ENCODE data around the gene ELAVL1. TPM values are rescaled to one million over a fixed set of nuclear protein-coding genes. Genes with fewer than 3 reads are reported as not detected.
"Not testable (repeated sequence)": the region's sequence is repeated elsewhere in the genome, so short reads cannot be mapped to it uniquely, and the experiment has no call there.

Gene ELAVL1
- polyA plus RNA-seq, 3 donors from 2014 or later = 48.9 to 62.0 (median 54.1) TPM

GRCh38 chr19:7965921-7966665 lies 39.3 kb downstream of the ELAVL1 start:
- Mint-ChIP-seq H3K27me3 (ENCODE audit: low read depth in 3 of 3) (peaks cover 0 to 2% (median 0%) of the 10 kb centered on the region in 3 donors), H3K4me3 (no peak overlapping the region), H3K4me1 (peaks cover 4 to 17% of the 10 kb centered on the region in 2 donors), H3K36me3 (peaks cover 0 to 26% (median 13%) of the 10 kb centered on the region in 3 donors), H3K27ac (peak overlapping the region in 2 of 6 donors; percentile 9 to 31), H3K9me3 (no peaks in the 10 kb centered on the region)
- DNase-seq = no peak

- peaks cover 0 to 2% (median 0%) of the 10 kb centered on the region in 3 donors for H3K27me3 Mint-ChIP-seq (ENCODE audit: low read depth in 3 of 3)
- peaks cover 4 to 17% of the 10 kb centered on the region in 2 donors for H3K4me1 Mint-ChIP-seq
- no peak for DNase-seq
- H3K4me3 Mint-ChIP-seq = no peak overlapping the region
- H3K27ac Mint-ChIP-seq = peak overlapping the region in 4 of 6 donors; percentile 36 to 84 (median 50)
- H3K36me3 Mint-ChIP-seq = peaks cover 0 to 26% (median 13%) of the 10 kb centered on the region in 3 donors
- no peaks in the 10 kb centered on the region for H3K9me3 Mint-ChIP-seq
Observed at GRCh38 chr19:7965259-7965841, 40.1 kb downstream of the ELAVL1 start.

- Mint-ChIP-seq H3K27me3 (ENCODE audit: low read depth in 3 of 3) (peaks cover 0 to 3% (median 0%) of the 10 kb centered on the region in 3 donors), H3K4me3 (no peak overlapping the region)
Observed at GRCh38 chr19:7963566-7963965, 41.9 kb downstream of the ELAVL1 start.

GRCh38 chr19:7962644-7963268 lies 42.7 kb downstream of the ELAVL1 start:
- Mint-ChIP-seq H3K27me3 (ENCODE audit: low read depth in 3 of 3) (peaks cover 0 to 3% (median 0%) of the 10 kb centered on the region in 3 donors), H3K9me3 (no peaks in the 10 kb centered on the region), H3K36me3 (peaks cover 0 to 26% (median 13%) of the 10 kb centered on the region in 3 donors), H3K4me3 (no peak overlapping the region), H3K4me1 (peaks cover 1 to 18% of the 10 kb centered on the region in 2 donors), H3K27ac (no peak overlapping the region)
- DNase-seq = no peak

More at GRCh38 chr19:7963566-7963965, 41.9 kb downstream of the ELAVL1 start:
- H3K36me3 Mint-ChIP-seq = peaks cover 0 to 26% (median 13%) of the 10 kb centered on the region in 3 donors
- H3K4me1 Mint-ChIP-seq = peaks cover 4 to 24% of the 10 kb centered on the region in 2 donors
- no peak for DNase-seq
- H3K27ac Mint-ChIP-seq = no peak overlapping the region
- H3K9me3 Mint-ChIP-seq = no peaks in the 10 kb centered on the region

GRCh38 chr19:7961920-7962626 lies 43.4 kb downstream of the ELAVL1 start:
- Mint-ChIP-seq H3K27ac (no peak overlapping the region), H3K4me1 (peaks cover 1 to 15% of the 10 kb centered on the region in 2 donors), H3K36me3 (peaks cover 0 to 22% (median 13%) of the 10 kb centered on the region in 3 donors), H3K9me3 (no peaks in the 10 kb centered on the region), H3K27me3 (ENCODE audit: low read depth in 3 of 3) (peaks cover 0 to 3% (median 0%) of the 10 kb centered on the region in 3 donors), H3K4me3 (no peak overlapping the region)
- no peak for DNase-seq

- not testable (repeated sequence) for H3K9me3 Mint-ChIP-seq; H3K27me3 Mint-ChIP-seq (ENCODE audit: low read depth in 3 of 3); H3K27ac Mint-ChIP-seq; H3K4me3 Mint-ChIP-seq; DNase-seq
- Mint-ChIP-seq H3K4me1 (peaks cover 1 to 15% of the 10 kb centered on the region in 2 donors), H3K36me3 (peaks cover 0 to 18% (median 10%) of the 10 kb centered on the region in 3 donors)
Observed at GRCh38 chr19:7961082-7961481, 44.4 kb downstream of the ELAVL1 start.

GRCh38 chr19:7959211-7959610 lies 46.2 kb downstream of the ELAVL1 start:
- Mint-ChIP-seq H3K27me3 (ENCODE audit: low read depth in 3 of 3) (peaks cover 0 to 3% (median 2%) of the 10 kb centered on the region in 3 donors), H3K9me3 (no peaks in the 10 kb centered on the region), H3K4me3 (no peak overlapping the region), H3K36me3 (peaks cover 0 to 11% (median 6%) of the 10 kb centered on the region in 3 donors), H3K4me1 (peaks cover 1 to 15% of the 10 kb centered on the region in 2 donors), H3K27ac (peak overlapping the region in 1 of 6 donors; percentile 7)
- DNase-seq = no peak

GRCh38 chr19:7955696-7956095 lies 49.7 kb downstream of the ELAVL1 start:
- H3K27me3 Mint-ChIP-seq (ENCODE audit: low read depth in 3 of 3) = peaks cover 0 to 8% (median 1%) of the 10 kb centered on the region in 3 donors
- H3K4me1 Mint-ChIP-seq = peaks cover 1 to 15% of the 10 kb centered on the region in 2 donors
- DNase-seq = no peak
- H3K4me3 Mint-ChIP-seq = no peak overlapping the region
- no peak overlapping the region for H3K27ac Mint-ChIP-seq
- no peaks in the 10 kb centered on the region for H3K36me3 Mint-ChIP-seq
- H3K9me3 Mint-ChIP-seq = no peaks in the 10 kb centered on the region

- Mint-ChIP-seq H3K27ac (no peak overlapping the region), H3K36me3 (no peaks in the 10 kb centered on the region), H3K4me3 (no peak overlapping the region), H3K27me3 (ENCODE audit: low read depth in 3 of 3) (peaks cover 0 to 9% (median 3%) of the 10 kb centered on the region in 3 donors), H3K9me3 (no peaks in the 10 kb centered on the region), H3K4me1 (peaks cover 0 to 3% of the 10 kb centered on the region in 2 donors)
- DNase-seq = no peak
Observed at GRCh38 chr19:7953576-7953975, 51.9 kb downstream of the ELAVL1 start.

GRCh38 chr19:7953060-7953459 lies 52.4 kb downstream of the ELAVL1 start:
- Mint-ChIP-seq H3K4me1 (no peaks in the 10 kb centered on the region), H3K9me3 (no peaks in the 10 kb centered on the region), H3K27ac (no peak overlapping the region), H3K4me3 (no peak overlapping the region), H3K36me3 (no peaks in the 10 kb centered on the region), H3K27me3 (ENCODE audit: low read depth in 3 of 3) (peaks cover 0 to 9% (median 3%) of the 10 kb centered on the region in 3 donors)
- no peak for DNase-seq

GRCh38 chr19:7947939-7948338 lies 57.5 kb downstream of the ELAVL1 start:
- Mint-ChIP-seq H3K27ac (no peak overlapping the region), H3K4me1 (peaks cover 13 to 17% of the 10 kb centered on the region in 2 donors), H3K27me3 (ENCODE audit: low read depth in 3 of 3) (peaks cover 10 to 13% (median 13%) of the 10 kb centered on the region in 3 donors), H3K4me3 (no peak overlapping the region), H3K9me3 (no peaks in the 10 kb centered on the region), H3K36me3 (no peaks in the 10 kb centered on the region)
- DNase-seq = no peak

GRCh38 chr19:7944177-7944761 lies 61.2 kb downstream of the ELAVL1 start:
- H3K9me3 Mint-ChIP-seq = no peaks in the 10 kb centered on the region
- H3K27ac Mint-ChIP-seq = peak overlapping the region; percentile 94 to 98 (median 98)

More at GRCh38 chr19:7944177-7944761, 61.2 kb downstream of the ELAVL1 start:
- Mint-ChIP-seq H3K4me3 (peak overlapping the region; percentile 89 to 94 (median 92)), H3K4me1 (peaks cover 27 to 31% of the 10 kb centered on the region in 2 donors), H3K36me3 (peaks cover 0 to 7% (median 6%) of the 10 kb centered on the region in 3 donors), H3K27me3 (ENCODE audit: low read depth in 3 of 3) (peaks cover 10 to 12% (median 11%) of the 10 kb centered on the region in 3 donors)
- peak; percentile 77 to 82 (median 81) for DNase-seq
